ENCODE data around the gene MTHFD1L.

MTHFD1L gene

GRCh38 chr6:151088963-151089362, 223.5 kb downstream of the MTHFD1L start (continued):
- no peak for TF ChIP-seq CSRNP3 (CRISPR knock-in tag; IDR thresholded peaks at IDR 0.05)
- TF ChIP-seq PPARA (CRISPR knock-in tag; IDR thresholded peaks at IDR 0.05; ENCODE audit: borderline replicate concordance) = no peak
- TF ChIP-seq RARB (CRISPR knock-in tag; IDR thresholded peaks at IDR 0.05) = no peak
- no peak for TF ChIP-seq ZC3H10 (CRISPR knock-in tag; IDR thresholded peaks at IDR 0.05)
- TF ChIP-seq ISL1 (CRISPR knock-in tag; IDR thresholded peaks at IDR 0.05) = no peak
- TF ChIP-seq CREB5 (CRISPR knock-in tag; IDR thresholded peaks at IDR 0.05; ENCODE audit: low read depth) = no peak

- ATAC-seq = no peak
- TF ChIP-seq BACH2 (CRISPR knock-in tag; IDR thresholded peaks at IDR 0.05; ENCODE audit: borderline replicate concordance) (no peak), ZFP3 (CRISPR knock-in tag; IDR thresholded peaks at IDR 0.05) (no peak), POU6F1 (CRISPR knock-in tag; IDR thresholded peaks at IDR 0.05; ENCODE audit: borderline replicate concordance, low read depth) (no peak), ARNTL (CRISPR knock-in tag; IDR thresholded peaks at IDR 0.05; ENCODE audit: borderline replicate concordance, low read depth) (no peak), CREB5 (CRISPR knock-in tag; IDR thresholded peaks at IDR 0.05; ENCODE audit: low read depth) (no peak), PPARA (CRISPR knock-in tag; IDR thresholded peaks at IDR 0.05; ENCODE audit: borderline replicate concordance) (no peak), PATZ1 (CRISPR knock-in tag; IDR thresholded peaks at IDR 0.05; ENCODE audit: borderline replicate concordance) (no peak), ZNF8 (CRISPR knock-in tag; IDR thresholded peaks at IDR 0.05) (no peak), CSDC2 (CRISPR knock-in tag; IDR thresholded peaks at IDR 0.05) (no peak), RARB (CRISPR knock-in tag; IDR thresholded peaks at IDR 0.05) (no peak), TSHZ2 (CRISPR knock-in tag; IDR thresholded peaks at IDR 0.05) (no peak), ZNF565 (CRISPR knock-in tag; conservative IDR thresholded peaks at IDR 0.05; ENCODE audit: low read depth) (no peak), ISL1 (CRISPR knock-in tag; IDR thresholded peaks at IDR 0.05) (no peak), TCF4 (CRISPR knock-in tag; IDR thresholded peaks at IDR 0.05; ENCODE audit: borderline replicate concordance) (no peak), GLIS3 (CRISPR knock-in tag; IDR thresholded peaks at IDR 0.05) (no peak), SNAI2 (CRISPR knock-in tag; IDR thresholded peaks at IDR 0.05) (no peak)
Measured at GRCh38 chr6:151089978-151090377, 224.5 kb downstream of the MTHFD1L start.

- ATAC-seq = no peak
Measured at GRCh38 chr6:151091571-151091970, 226.1 kb downstream of the MTHFD1L start.

More at GRCh38 chr6:151091571-151091970, 226.1 kb downstream of the MTHFD1L start:
- no peak for TF ChIP-seq ARNTL (CRISPR knock-in tag; IDR thresholded peaks at IDR 0.05; ENCODE audit: borderline replicate concordance, low read depth)
- TF ChIP-seq CSRNP3 (CRISPR knock-in tag; IDR thresholded peaks at IDR 0.05) = no peak
- TF ChIP-seq SNAI2 (CRISPR knock-in tag; IDR thresholded peaks at IDR 0.05) = no peak
- TF ChIP-seq ZFP3 (CRISPR knock-in tag; IDR thresholded peaks at IDR 0.05) = no peak
- TF ChIP-seq OSR1 (CRISPR knock-in tag; IDR thresholded peaks at IDR 0.05) = no peak

All from SK-N-SH treated with all-trans-retinoic acid at 6 μM for 48 hours (cell line).